Hepatocyte (in vitro differentiated cells): ENCODE results near the gene HIRA. TPM values are rescaled to one million over a fixed set of nuclear protein-coding genes. Genes with fewer than 3 reads are reported as not detected.

Experiments
- DNase-seq: peaks from one replicate; pipeline ENCODE4 v3.0.0-alpha.2; 2016; ENCODE audit warnings: low spot score
- H2AFZ ChIP-seq: fragments of 200-600 bp; sonication (generic); 2 replicates; pipeline ENCODE4 v1.6.0; 2016; ENCODE audit warnings: antibody characterized with exemption, mild to moderate bottlenecking
- H3K27ac ChIP-seq: fragments of 200-600 bp; sonication (generic); 2 replicates; pipeline ENCODE4 v1.5.1; 2016; ENCODE audit warnings: mild to moderate bottlenecking
- H3K27me3 ChIP-seq: fragments of 200-600 bp; sonication (generic); 2 replicates; pipeline ENCODE4 v1.6.1; 2016
- H3K36me3 ChIP-seq: fragments of 200-600 bp; sonication (generic); replicated peaks from 2 replicates; pipeline ENCODE4 v1.5.1; 2016; ENCODE audit warnings: low read depth; ENCODE audit not compliant: insufficient read depth
- H3K4me1 ChIP-seq: fragments of 200-600 bp; sonication (generic); 2 replicates; pipeline ENCODE4 v1.5.1; 2016; ENCODE audit warnings: mild to moderate bottlenecking, moderate library complexity; ENCODE audit not compliant: insufficient read depth
- H3K4me2 ChIP-seq: fragments of 200-600 bp; sonication (generic); 2 replicates; pipeline ENCODE4 v1.6.0; 2016
- H3K4me3 ChIP-seq: fragments of 200-600 bp; sonication (generic); 2 replicates; pipeline ENCODE4 v1.5.1; 2016; ENCODE audit warnings: mild to moderate bottlenecking
- H3K79me2 ChIP-seq: fragments of 200-600 bp; sonication (generic); 2 replicates; pipeline ENCODE4 v1.6.0; 2017; ENCODE audit warnings: mild to moderate bottlenecking
- H3K9me2 ChIP-seq: fragments of 200-600 bp; sonication (generic); replicated peaks from 2 replicates; pipeline ENCODE4 v1.6.0; 2017; ENCODE audit warnings: mild to moderate bottlenecking; ENCODE audit not compliant: insufficient read depth
- H3K9me3 ChIP-seq: fragments of 200-600 bp; sonication (generic); 2 replicates; pipeline ENCODE4 v1.5.1; 2016; ENCODE audit warnings: low read depth, mild to moderate bottlenecking
- H4K20me1 ChIP-seq: fragments of 200-600 bp; sonication (generic); 2 replicates; pipeline ENCODE4 v1.6.0; 2016; ENCODE audit warnings: mild to moderate bottlenecking; ENCODE audit not compliant: insufficient read depth, poor library complexity, severe bottlenecking
- CTCF ChIP-seq: fragments of 200-600 bp; sonication (generic); IDR thresholded peaks from 2 replicates; pipeline ENCODE4 v1.5.1; 2016; ENCODE audit warnings: antibody characterized with exemption, mild to moderate bottlenecking; ENCODE audit not compliant: poor library complexity
- EZH2 ChIP-seq: fragments of 200-600 bp; sonication (generic); IDR thresholded peaks from 2 replicates; pipeline ENCODE4 v1.6.1; 2016; ENCODE audit warnings: antibody characterized with exemption, mild to moderate bottlenecking, borderline replicate concordance
- EZH2phosphoT487 ChIP-seq: fragments of 200-600 bp; sonication (generic); IDR thresholded peaks from one replicate; pipeline ENCODE4 v1.6.1; 2018; ENCODE audit warnings: antibody characterized with exemption, mild to moderate bottlenecking, low read depth, moderate library complexity; ENCODE audit not compliant: unreplicated experiment, severe bottlenecking
- WGBS: methylation state at CpG from one replicate; pipeline ENCODE4 v1.1.6; 2016; ENCODE audit warnings: low lambda C conversion rate; ENCODE audit errors: missing lambda C conversion rate; 5-methylcytosine and 5-hydroxymethylcytosine counted together
- polyA plus RNA-seq: library from polyadenylated mRNA; unstranded; fragments of >200 nt; fragmentation: Nextera tagmentation; extraction: Ambion mirVana; gene quantifications from 2 replicates; pipeline ENCODE4 v1.2.1, GENCODE V29; 2016
- total RNA-seq: library from RNA; depleted of rRNA; stranded (reverse); fragments of >200 nt; gene quantifications from 2 replicates; pipeline ENCODE4 v1.2.3, GENCODE V29; 2014

Gene HIRA
- total and polyA plus RNA-seq, 2 experiments from 2014 or later = 23.5 to 30.6 TPM

- no peak overlapping the region for H3K27ac ChIP-seq
Observed at GRCh38 chr22:19395276-19395675, 36.3 kb downstream of the HIRA start.

GRCh38 chr22:19394274-19395050 is 37.1 kb downstream of the HIRA start:
- TF ChIP-seq EZH2 = no peak
- H4K20me1 ChIP-seq = no peaks in the 10 kb centered on the region
- no peak for DNase-seq
- H3K27ac ChIP-seq = no peak overlapping the region
- no peaks in the 10 kb centered on the region for H3K9me3 ChIP-seq
- H3K4me3 ChIP-seq = no peak overlapping the region
- H3K9me2 ChIP-seq = no peaks in the 10 kb centered on the region
- no peak overlapping the region for H3K4me2 ChIP-seq
- H3K4me1 ChIP-seq = no peaks in the 10 kb centered on the region
- no peaks in the 10 kb centered on the region for H3K27me3 ChIP-seq
- H2AFZ ChIP-seq = no peak overlapping the region
- H3K79me2 ChIP-seq = no peaks in the 10 kb centered on the region
- H3K36me3 ChIP-seq = no peaks in the 10 kb centered on the region
- 97% methylated on average over 8 of the region's 8 CpGs for WGBS

More at GRCh38 chr22:19395276-19395675, 36.3 kb downstream of the HIRA start:
- WGBS = 98% methylated on average over 4 of the region's 4 CpGs
- TF ChIP-seq CTCF (no peak), EZH2 (no peak), EZH2phosphoT487 (no peak)
- H4K20me1 ChIP-seq = no peaks in the 10 kb centered on the region
- H3K36me3 ChIP-seq = no peaks in the 10 kb centered on the region
- H2AFZ ChIP-seq = no peak overlapping the region
- H3K79me2 ChIP-seq = no peaks in the 10 kb centered on the region
- no peak for DNase-seq
- no peaks in the 10 kb centered on the region for H3K9me2 ChIP-seq
- no peaks in the 10 kb centered on the region for H3K4me1 ChIP-seq
- H3K9me3 ChIP-seq = no peaks in the 10 kb centered on the region
- no peaks in the 10 kb centered on the region for H3K27me3 ChIP-seq
- H3K4me3 ChIP-seq = no peak overlapping the region
- H3K4me2 ChIP-seq = no peak overlapping the region

- Histone ChIP-seq H4K20me1 (no peaks in the 10 kb centered on the region), H3K36me3 (no peaks in the 10 kb centered on the region)
- WGBS = 97% methylated on average over 5 of the region's 5 CpGs
Observed at GRCh38 chr22:19393704-19394103, 37.8 kb downstream of the HIRA start.

More at GRCh38 chr22:19393704-19394103, 37.8 kb downstream of the HIRA start:
- no peak for TF ChIP-seq EZH2phosphoT487
- TF ChIP-seq EZH2 = no peak
- TF ChIP-seq CTCF = no peak
- Histone ChIP-seq H2AFZ (no peak overlapping the region), H3K79me2 (no peaks in the 10 kb centered on the region), H3K4me2 (no peak overlapping the region), H3K9me2 (no peaks in the 10 kb centered on the region), H3K4me1 (no peaks in the 10 kb centered on the region), H3K4me3 (no peak overlapping the region), H3K9me3 (no peaks in the 10 kb centered on the region), H3K27ac (no peak overlapping the region), H3K27me3 (no peaks in the 10 kb centered on the region)
- no peak for DNase-seq
